GM21526 (cell line): ENCODE data around the gene HPCAL1.
"Not testable (repeated sequence)": the region's sequence is repeated elsewhere in the genome, so short reads cannot be mapped to it uniquely, and the experiment has no call there.

Source experiments
- ATAC-seq: cut with Tn5 transposase; IDR thresholded peaks from one replicate; pipeline ENCODE4 v1.9.1; 2021; ENCODE audit warnings: moderate library complexity; ENCODE audit not compliant: unreplicated experiment, low FRiP score

Gene HPCAL1

GRCh38 chr2:10302479-10303180, at the start of gene HPCAL1:
Gene HPCAL1 (plus strand): TSS chr2:10302904. CDS start chr2:10419758, 116,854 bp downstream.
- ATAC-seq = peak; percentile 74

- ATAC-seq = no peak
Observed at GRCh38 chr2:10253596-10254372, 48.9 kb upstream of the HPCAL1 start.

GRCh38 chr2:10254373-10255188, 48.1 kb upstream of the HPCAL1 start:
- no peak for ATAC-seq

- ATAC-seq = no peak
Observed at GRCh38 chr2:10255189-10256030, 47.3 kb upstream of the HPCAL1 start.

- no peak for ATAC-seq
Observed at GRCh38 chr2:10256031-10256514, 46.6 kb upstream of the HPCAL1 start.

GRCh38 chr2:10256515-10257031, 46.1 kb upstream of the HPCAL1 start:
- no peak for ATAC-seq

GRCh38 chr2:10257036-10257435, 45.7 kb upstream of the HPCAL1 start:
- no peak for ATAC-seq

- no peak for ATAC-seq
Observed at GRCh38 chr2:10257500-10258147, 45.1 kb upstream of the HPCAL1 start.

GRCh38 chr2:10258326-10258725, 44.4 kb upstream of the HPCAL1 start:
- no peak for ATAC-seq

- ATAC-seq = no peak
Observed at GRCh38 chr2:10258726-10259125, 44.0 kb upstream of the HPCAL1 start.

- ATAC-seq = no peak
Observed at GRCh38 chr2:10260130-10260529, 42.6 kb upstream of the HPCAL1 start.

- ATAC-seq = not testable (repeated sequence)
Observed at GRCh38 chr2:10263526-10263925, 39.2 kb upstream of the HPCAL1 start.

- ATAC-seq = no peak
Observed at GRCh38 chr2:10264506-10265328, 38.0 kb upstream of the HPCAL1 start.

- no peak for ATAC-seq
Observed at GRCh38 chr2:10265329-10266132, 37.2 kb upstream of the HPCAL1 start.

- ATAC-seq = no peak
Observed at GRCh38 chr2:10266133-10266620, 36.5 kb upstream of the HPCAL1 start.

- no peak for ATAC-seq
Observed at GRCh38 chr2:10267036-10267435, 35.7 kb upstream of the HPCAL1 start.
